ENCODE results near the gene HYAL2.

Gene HYAL2

GRCh38 chr3:50350527-50351322, 28.2 kb upstream of the HYAL2 start, which contains the start of the genes CYB561D2 and NPRL2:
TSS of gene CYB561D2 (plus strand) at chr3:50350862. CDS start at chr3:50351434, 572 bp downstream.
TSS of gene NPRL2 (minus strand) at chr3:50350775. CDS start at chr3:50350652, 123 bp downstream.
- peak; percentile 98 to 99 for DNase-seq (ENCODE audit: low read depth in 2 of 2)

- DNase-seq (ENCODE audit: low read depth in 2 of 2), result no peak
Measured at GRCh38 chr3:50350213-50350526, 27.6 kb upstream of the HYAL2 start.

GRCh38 chr3:50347187-50347813, 24.8 kb upstream of the HYAL2 start:
- peak; percentile 41 to 50 for DNase-seq (ENCODE audit: low read depth in 2 of 2)

- DNase-seq (ENCODE audit: low read depth in 2 of 2), result peak; percentile 46 to 50
Measured at GRCh38 chr3:50345586-50346234, 23.2 kb upstream of the HYAL2 start, which contains the start of gene ZMYND10. TSS of gene ZMYND10 (minus strand) at chr3:50345732. CDS start at chr3:50345579, 153 bp downstream.

- DNase-seq (ENCODE audit: low read depth in 2 of 2), result no peak
Measured at GRCh38 chr3:50345008-50345407, 22.5 kb upstream of the HYAL2 start.

GRCh38 chr3:50342813-50343633, 20.5 kb upstream of the HYAL2 start:
- DNase-seq (ENCODE audit: low read depth in 2 of 2), result no peak

- no peak for DNase-seq (ENCODE audit: low read depth in 2 of 2)
Measured at GRCh38 chr3:50341996-50342650, 19.6 kb upstream of the HYAL2 start.

GRCh38 chr3:50341537-50341936, 19.0 kb upstream of the HYAL2 start:
- no peak for DNase-seq (ENCODE audit: low read depth in 2 of 2)

- DNase-seq (ENCODE audit: low read depth in 2 of 2), result peak in 1 of 2 donors; percentile 37
Measured at GRCh38 chr3:50340448-50341329, 18.1 kb upstream of the HYAL2 start, which contains the start of gene RASSF1. TSS of gene RASSF1 (minus strand) at chr3:50340836. CDS start at chr3:50340805, 31 bp downstream.

GRCh38 chr3:50340147-50340447, 17.6 kb upstream of the HYAL2 start:
- no peak for DNase-seq (ENCODE audit: low read depth in 2 of 2)

GRCh38 chr3:50339485-50340146, 17.1 kb upstream of the HYAL2 start:
- no peak for DNase-seq (ENCODE audit: low read depth in 2 of 2)

- DNase-seq (ENCODE audit: low read depth in 2 of 2), result no peak
Measured at GRCh38 chr3:50338965-50339364, 16.4 kb upstream of the HYAL2 start.

GRCh38 chr3:50337175-50337861, 14.8 kb upstream of the HYAL2 start:
- DNase-seq (ENCODE audit: low read depth in 2 of 2), result peak; percentile 82 to 86

GRCh38 chr3:50336452-50337174, 14.1 kb upstream of the HYAL2 start:
- no peak for DNase-seq (ENCODE audit: low read depth in 2 of 2)

GRCh38 chr3:50334339-50335075, 12.0 kb upstream of the HYAL2 start:
- no peak for DNase-seq (ENCODE audit: low read depth in 2 of 2)

- no peak for DNase-seq (ENCODE audit: low read depth in 2 of 2)
Measured at GRCh38 chr3:50333744-50334328, 11.3 kb upstream of the HYAL2 start.

- no peak for DNase-seq (ENCODE audit: low read depth in 2 of 2)
Measured at GRCh38 chr3:50331364-50331907, 8.9 kb upstream of the HYAL2 start.

All from stimulated activated CD8-positive, alpha-beta memory T cell treated with anti-CD3 and anti-CD28 coated beads, Interleukin-7, amount 100 ng/mL, for 1 hour (primary cell).